Measurements from ENCODE around the gene MPLKIP.

Gene MPLKIP

GRCh38 chr7:40134428-40135316 is at the start of gene MPLKIP, which contains the start of gene SUGCT:
MPLKIP (minus strand) TSS chr7:40134622; CDS start chr7:40134567, 55 bp downstream.
SUGCT (plus strand) TSS chr7:40135005.
- H4K20me1 ChIP-seq (ENCODE audit: insufficient read depth, low read length) = peaks cover 19% of the 10 kb centered on the region; the same call in 1 of the 2 replicates
- H3K36me3 ChIP-seq (ENCODE audit: insufficient read depth, low read length) = peaks cover 10% of the 10 kb centered on the region
- peak within 1 kb of the TSS; percentile 93 to 98 for H3K4me3 ChIP-seq (ENCODE audit: low read depth in 1 of 2, low read length in 2 of 2)
- peak within 1 kb of the TSS; percentile 100 for H2AFZ ChIP-seq (ENCODE audit: low read depth, low read length)
- ATAC-seq (ENCODE audit: insufficient read depth, low read depth) (peak; percentile 86), DNase-seq (peak; percentile 85)
- H3K79me2 ChIP-seq (ENCODE audit: insufficient read depth, low read length) = peaks cover 47% of the 10 kb centered on the region
- peak within 1 kb of the TSS; percentile 85 for H3K9ac ChIP-seq (ENCODE audit: low read depth, low read length)
- H3K27me3 ChIP-seq (ENCODE audit: insufficient read depth, low read length, poor library complexity) = no peaks in the 10 kb centered on the region
- no peak for TF ChIP-seq EZH2 (IDR thresholded peaks at IDR 0.05; ENCODE audit: borderline replicate concordance, low read depth, low read length, severe bottlenecking)
- TF ChIP-seq CTCF (IDR thresholded peaks at IDR 0.05; ENCODE audit: borderline replicate concordance, extremely low read depth, low read length, poor library complexity, severe bottlenecking) = peak; percentile 93
- H3K4me1 ChIP-seq (ENCODE audit: insufficient read depth, low read length) = peaks cover 40% of the 10 kb centered on the region
- no peaks in the 10 kb centered on the region for H3K9me3 ChIP-seq (ENCODE audit: insufficient read depth, low read length, severe bottlenecking)
- peak within 1 kb of the TSS; percentile 87 for H3K4me2 ChIP-seq (ENCODE audit: insufficient read depth, low read length)
- peak within 1 kb of the TSS; percentile 98 for H3K27ac ChIP-seq (ENCODE audit: low read length)

DNA sequence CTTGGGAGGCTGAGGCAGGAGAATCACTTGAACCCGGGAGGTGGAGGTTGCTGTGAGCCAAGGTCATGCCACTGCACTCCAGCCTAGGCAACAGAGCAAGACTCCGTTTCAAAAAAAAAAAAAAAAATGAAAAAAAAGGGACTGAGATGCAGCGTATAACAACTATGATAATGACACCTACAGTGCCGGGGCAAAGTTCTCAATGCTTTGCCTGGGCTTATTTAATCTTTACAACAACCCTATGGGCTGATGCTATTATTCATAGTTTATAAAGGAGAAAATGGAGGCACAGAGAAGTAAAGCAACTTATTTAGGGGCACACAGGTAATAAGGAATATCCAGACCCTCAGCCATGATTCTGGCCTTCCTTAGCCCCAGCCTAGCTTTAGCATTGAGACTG is 48.0 kb upstream of the MPLKIP start:
- no peak for DNase-seq
- Histone ChIP-seq H3K4me1 (ENCODE audit: insufficient read depth, low read length) (no peaks in the 10 kb centered on the region), H3K79me2 (ENCODE audit: insufficient read depth, low read length) (no peaks in the 10 kb centered on the region), H3K36me3 (ENCODE audit: insufficient read depth, low read length) (no peaks in the 10 kb centered on the region), H3K9ac (ENCODE audit: low read depth, low read length) (no peak overlapping the region), H3K27me3 (ENCODE audit: insufficient read depth, low read length, poor library complexity) (no peaks in the 10 kb centered on the region), H3K4me3 (ENCODE audit: low read depth in 1 of 2, low read length in 2 of 2) (no peak overlapping the region), H4K20me1 (ENCODE audit: insufficient read depth, low read length) (no peaks in the 10 kb centered on the region), H3K27ac (ENCODE audit: low read length) (no peak overlapping the region), H3K9me3 (ENCODE audit: insufficient read depth, low read length, severe bottlenecking) (no peaks in the 10 kb centered on the region), H2AFZ (ENCODE audit: low read depth, low read length) (no peak overlapping the region), H3K4me2 (ENCODE audit: insufficient read depth, low read length) (no peak overlapping the region)
- ATAC-seq (ENCODE audit: insufficient read depth, low read depth) = no peak
- TF ChIP-seq CTCF (IDR thresholded peaks at IDR 0.05; ENCODE audit: borderline replicate concordance, extremely low read depth, low read length, poor library complexity, severe bottlenecking) = no peak

GRCh38 chr7:40177071-40177470 is 42.6 kb upstream of the MPLKIP start:
- no peak overlapping the region for H3K27ac ChIP-seq (ENCODE audit: low read length)
- TF ChIP-seq CTCF (IDR thresholded peaks at IDR 0.05; ENCODE audit: borderline replicate concordance, extremely low read depth, low read length, poor library complexity, severe bottlenecking) (no peak), EZH2 (IDR thresholded peaks at IDR 0.05; ENCODE audit: borderline replicate concordance, low read depth, low read length, severe bottlenecking) (no peak)
- H2AFZ ChIP-seq (ENCODE audit: low read depth, low read length) = no peak overlapping the region
- DNase-seq (no peak), ATAC-seq (ENCODE audit: insufficient read depth, low read depth) (peak; percentile 19; the same call in 1 of the 3 replicates)
- no peak overlapping the region for H3K9ac ChIP-seq (ENCODE audit: low read depth, low read length)
- no peaks in the 10 kb centered on the region for H3K9me3 ChIP-seq (ENCODE audit: insufficient read depth, low read length, severe bottlenecking)
- no peaks in the 10 kb centered on the region for H4K20me1 ChIP-seq (ENCODE audit: insufficient read depth, low read length)
- no peak overlapping the region for H3K4me3 ChIP-seq (ENCODE audit: low read depth in 1 of 2, low read length in 2 of 2)
- no peaks in the 10 kb centered on the region for H3K36me3 ChIP-seq (ENCODE audit: insufficient read depth, low read length)
- H3K79me2 ChIP-seq (ENCODE audit: insufficient read depth, low read length) = no peaks in the 10 kb centered on the region
- H3K4me2 ChIP-seq (ENCODE audit: insufficient read depth, low read length) = no peak overlapping the region
- H3K4me1 ChIP-seq (ENCODE audit: insufficient read depth, low read length) = no peaks in the 10 kb centered on the region
- no peaks in the 10 kb centered on the region for H3K27me3 ChIP-seq (ENCODE audit: insufficient read depth, low read length, poor library complexity)

Measured in DND-41 (cell line).